ENCODE data around the gene BRD7.

Gene BRD7

GRCh38 chr16:50373780-50374179 lies 5.0 kb upstream of the BRD7 start:
- no peak for TF ChIP-seq CTCF (IDR thresholded peaks at IDR 0.05; ENCODE audit: extremely low read depth, missing control alignments)
- DNase-seq (ENCODE audit: low spot score) = no peak

- no peak for DNase-seq (ENCODE audit: low spot score)
These were observed 4.5 kb upstream of the BRD7 start for GRCh38 chr16:50373345-50373701.

DNA sequence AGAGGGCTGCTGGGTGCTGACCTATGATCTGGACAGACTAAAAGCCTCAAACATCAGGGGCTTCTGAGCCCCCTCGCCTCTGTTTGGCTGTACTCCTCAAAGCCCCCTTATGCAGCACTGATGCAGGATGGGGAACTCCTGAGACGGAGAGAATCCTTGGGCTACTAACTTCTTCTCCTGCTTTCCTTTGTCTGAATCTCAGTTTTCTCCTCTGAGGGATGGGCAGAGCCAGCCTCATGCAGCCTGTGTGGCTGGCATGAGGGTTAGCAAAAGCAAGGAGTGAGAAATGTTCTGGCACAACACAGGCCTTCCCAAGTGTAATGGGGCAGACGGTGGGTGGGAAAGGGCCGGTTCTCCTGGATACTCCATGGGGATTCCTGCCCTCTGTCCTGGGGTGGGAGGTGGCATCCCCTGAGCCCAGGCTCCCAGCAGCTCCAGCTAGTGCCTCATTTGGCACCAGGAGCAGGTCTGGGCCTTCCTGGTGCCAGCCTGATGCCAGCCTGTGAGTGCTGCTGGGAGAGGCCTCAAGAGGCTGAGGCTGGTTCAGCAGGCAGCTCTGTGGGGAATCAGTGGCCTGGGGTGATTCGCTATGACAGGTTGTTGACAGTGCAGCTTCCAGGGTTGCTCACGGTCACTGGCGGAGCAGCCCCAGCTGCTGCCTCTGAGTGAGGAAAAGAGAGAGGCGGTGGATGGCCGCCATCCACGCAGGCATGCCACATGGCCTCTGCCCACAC lies 4.0 kb upstream of the BRD7 start:
- no peak for TF ChIP-seq CTCF (IDR thresholded peaks at IDR 0.05; ENCODE audit: extremely low read depth, missing control alignments)
- no peak for DNase-seq (ENCODE audit: low spot score)

More at GRCh38 chr16:50373345-50373701, 4.5 kb upstream of the BRD7 start:
- no peak for TF ChIP-seq CTCF (IDR thresholded peaks at IDR 0.05; ENCODE audit: extremely low read depth, missing control alignments)

DNA sequence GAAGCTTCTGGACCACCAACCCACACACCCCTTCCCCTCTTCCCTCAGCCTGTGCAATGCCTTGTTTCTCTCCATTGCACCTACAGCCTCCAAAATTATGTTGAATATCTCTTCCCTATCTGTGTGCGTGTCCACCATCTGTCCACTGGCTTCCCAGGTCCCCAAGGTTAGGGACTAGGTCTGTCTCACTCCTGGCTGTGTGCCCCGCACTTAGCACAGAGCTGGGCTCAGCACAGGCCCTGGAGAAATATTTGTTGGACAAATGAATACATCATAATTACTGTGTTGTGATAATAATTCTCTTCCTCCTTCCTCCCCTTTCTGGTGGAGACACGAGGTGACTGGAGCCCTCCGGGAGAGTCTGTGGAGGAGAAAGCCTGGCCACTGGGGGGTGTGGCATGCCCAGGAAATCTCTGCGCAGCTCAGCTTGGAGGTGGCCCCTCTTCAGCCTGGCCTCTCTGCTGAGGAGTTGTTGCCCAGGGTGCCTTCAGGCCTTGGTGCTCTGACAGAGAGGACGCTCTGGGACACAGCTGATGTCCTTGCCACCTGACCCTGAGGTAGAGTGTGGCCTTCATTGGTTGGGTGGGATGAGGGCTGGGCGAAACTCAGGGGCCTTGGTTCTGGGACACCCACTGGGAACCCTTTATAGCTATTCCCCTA lies 3.3 kb upstream of the BRD7 start:
- DNase-seq (ENCODE audit: low spot score) = no peak
- TF ChIP-seq CTCF (IDR thresholded peaks at IDR 0.05; ENCODE audit: extremely low read depth, missing control alignments) = no peak

DNA sequence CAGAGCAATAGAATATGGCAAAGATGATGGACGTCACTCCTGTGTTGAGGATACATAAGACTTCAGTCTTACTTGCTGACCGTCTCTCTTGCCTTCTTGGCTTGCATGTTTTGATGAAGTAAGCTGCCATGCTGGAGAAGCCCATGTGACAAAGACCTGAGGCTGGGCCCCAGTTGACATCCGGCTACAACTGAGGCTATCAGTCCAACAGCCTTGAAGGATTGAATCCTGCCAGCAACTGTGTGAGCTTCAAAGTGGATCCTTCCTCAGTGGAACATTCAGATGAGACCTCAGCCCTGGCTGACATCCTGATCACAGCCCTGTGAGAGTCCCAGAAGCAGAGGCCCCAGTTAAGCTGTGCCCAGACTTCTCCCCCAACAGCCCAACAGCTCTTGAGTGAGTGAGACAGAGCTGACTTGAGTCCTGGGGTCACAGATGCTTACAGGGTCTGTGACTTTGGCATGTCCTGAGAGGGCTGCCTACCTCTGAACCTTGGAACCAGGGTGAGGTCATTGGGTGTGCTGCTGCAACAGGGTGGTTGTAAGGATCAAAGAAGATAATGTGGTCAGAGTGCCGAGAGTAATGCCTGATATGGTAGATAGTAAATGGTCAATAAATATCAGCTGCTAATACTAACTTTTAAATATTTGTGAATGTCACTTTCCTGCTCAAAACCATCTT lies 2.4 kb upstream of the BRD7 start:
- DNase-seq (ENCODE audit: low spot score) = no peak

GRCh38 chr16:50369133-50369804 lies 481 bp upstream of the BRD7 start:
- no peak for DNase-seq (ENCODE audit: low spot score)
- TF ChIP-seq CTCF (IDR thresholded peaks at IDR 0.05; ENCODE audit: extremely low read depth, missing control alignments) = no peak

More for the DNA sequence above, 2.4 kb upstream of the BRD7 start:
- TF ChIP-seq CTCF (IDR thresholded peaks at IDR 0.05; ENCODE audit: extremely low read depth, missing control alignments) = no peak
